Fibroblast of skin of back (primary cell): ENCODE data around the gene TSKU. TPM values are rescaled to one million over a fixed set of nuclear protein-coding genes. Genes with fewer than 3 reads are reported as not detected.

Experiments used
- DNase-seq: peaks from one replicate; pipeline ENCODE4 v3.0.0-alpha.2; 2013
- polyA plus RNA-seq, 2 experiments: library from polyadenylated mRNA; unstranded; fragments of 120-200 nt; gene quantifications; one replicate each; pipeline ENCODE4 v1.2.1, GENCODE V29; 2013; ENCODE audit not compliant: insufficient read length in 2 of 2

TSKU gene, protein sequence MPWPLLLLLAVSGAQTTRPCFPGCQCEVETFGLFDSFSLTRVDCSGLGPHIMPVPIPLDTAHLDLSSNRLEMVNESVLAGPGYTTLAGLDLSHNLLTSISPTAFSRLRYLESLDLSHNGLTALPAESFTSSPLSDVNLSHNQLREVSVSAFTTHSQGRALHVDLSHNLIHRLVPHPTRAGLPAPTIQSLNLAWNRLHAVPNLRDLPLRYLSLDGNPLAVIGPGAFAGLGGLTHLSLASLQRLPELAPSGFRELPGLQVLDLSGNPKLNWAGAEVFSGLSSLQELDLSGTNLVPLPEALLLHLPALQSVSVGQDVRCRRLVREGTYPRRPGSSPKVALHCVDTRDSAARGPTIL
- 34.3 TPM for polyA plus RNA-seq (2013, experiment 1 of 2; ENCODE audit: insufficient read length)
- polyA plus RNA-seq (2013, experiment 2 of 2; ENCODE audit: insufficient read length): 26.4 TPM

DNA sequence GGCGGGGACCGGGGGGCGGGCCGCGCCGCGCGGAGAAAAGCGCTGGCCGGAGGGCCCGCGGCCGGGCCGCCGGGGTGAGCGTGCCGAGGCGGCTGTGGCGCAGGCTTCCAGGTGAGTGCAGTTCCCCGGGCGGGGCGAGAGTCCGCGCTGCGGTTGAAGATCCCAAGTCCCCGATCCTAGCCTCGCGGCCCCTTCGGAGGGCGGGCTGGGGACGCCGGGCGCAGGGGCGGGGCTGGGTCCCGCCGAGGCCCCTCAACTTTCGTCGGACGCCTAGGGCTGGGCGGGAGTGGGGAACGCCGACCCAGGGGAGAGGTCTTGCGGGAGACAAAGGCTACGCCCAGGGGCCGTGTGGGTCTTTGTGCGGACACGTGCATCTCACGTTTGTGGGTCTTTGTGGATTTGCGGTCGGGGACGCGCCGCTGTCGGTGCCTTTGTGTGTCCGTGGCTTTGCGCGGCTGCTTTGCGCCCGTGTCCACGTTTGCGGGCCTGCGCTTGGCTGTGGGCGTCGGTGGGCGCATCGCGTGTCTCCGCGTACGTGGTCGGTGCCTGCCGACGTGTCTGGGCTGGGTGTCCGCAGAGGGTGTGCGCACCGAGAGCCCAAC, at the start of gene TSKU:
TSS of gene TSKU (plus strand) at position 63 of the 602 bp plus-strand sequence. CDS start 12,261 bp downstream, outside the sequence.
- DNase-seq: no peak

DNA sequence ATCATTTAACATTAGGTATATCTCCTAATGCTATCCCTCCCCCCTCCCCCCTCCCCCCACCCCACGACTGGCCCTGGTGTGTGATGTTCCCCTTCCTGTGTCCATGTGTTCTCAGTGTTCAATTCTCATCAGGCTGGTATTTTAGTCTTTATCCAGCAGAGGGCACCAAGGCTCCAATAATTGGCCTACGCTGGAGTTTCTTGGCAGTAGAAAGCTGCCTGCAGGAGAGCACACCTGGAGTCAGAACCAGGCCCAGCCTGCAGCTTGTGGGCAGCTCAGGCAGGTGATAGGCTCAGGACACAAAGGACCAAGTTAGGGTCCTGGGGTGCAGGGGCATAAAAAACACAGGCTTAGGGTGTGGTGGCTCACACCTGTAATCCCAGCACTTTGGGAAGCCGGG, 49.2 kb upstream of the TSKU start:
- peak; percentile 72 for DNase-seq

DNA sequence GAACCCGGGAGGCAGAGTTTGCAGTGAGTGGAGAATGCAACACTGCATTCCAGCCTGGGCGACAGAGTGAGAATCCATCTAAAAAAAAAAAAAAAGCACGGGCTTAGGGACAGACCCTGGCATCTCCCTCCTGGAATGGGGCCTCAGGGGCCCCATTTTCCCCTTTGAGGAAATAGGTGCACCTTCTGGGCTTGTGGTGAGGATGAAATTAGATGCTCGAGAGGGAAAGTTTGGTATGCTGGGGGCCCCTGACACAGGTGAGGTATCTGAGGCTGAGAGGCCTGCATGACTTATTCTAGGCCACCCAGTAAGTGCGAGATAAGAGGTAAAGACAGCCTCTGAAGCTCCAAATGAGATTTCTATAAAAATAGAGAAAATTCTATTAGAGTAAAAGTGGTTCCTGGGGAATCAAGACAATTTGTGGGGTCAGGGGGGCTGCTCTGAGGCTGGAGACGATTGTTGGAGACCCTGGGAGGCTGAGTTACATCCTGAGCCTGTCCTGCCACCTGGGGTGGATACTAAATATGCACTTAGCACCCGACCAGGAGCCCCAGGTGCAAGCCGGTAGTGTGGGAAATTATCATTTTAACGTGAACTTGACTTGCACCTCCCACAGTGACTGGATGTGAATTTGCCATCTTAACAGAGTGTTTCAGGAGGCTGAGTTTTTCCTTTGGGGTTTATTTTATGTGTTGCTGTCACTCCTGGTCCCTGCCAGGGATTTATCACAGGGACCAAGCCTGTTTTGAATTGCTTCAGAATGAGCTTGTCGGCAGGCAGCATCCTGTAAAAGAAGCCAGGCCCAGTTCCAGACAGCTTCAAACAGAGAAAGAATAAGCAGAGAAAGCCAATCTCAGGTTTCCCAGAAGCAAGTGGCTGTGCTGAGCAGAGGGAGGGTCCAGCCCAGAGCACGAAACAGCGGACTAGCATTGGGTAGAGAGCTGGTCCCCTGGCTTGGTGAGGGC, 48.4 kb upstream of the TSKU start:
- no peak for DNase-seq

DNA sequence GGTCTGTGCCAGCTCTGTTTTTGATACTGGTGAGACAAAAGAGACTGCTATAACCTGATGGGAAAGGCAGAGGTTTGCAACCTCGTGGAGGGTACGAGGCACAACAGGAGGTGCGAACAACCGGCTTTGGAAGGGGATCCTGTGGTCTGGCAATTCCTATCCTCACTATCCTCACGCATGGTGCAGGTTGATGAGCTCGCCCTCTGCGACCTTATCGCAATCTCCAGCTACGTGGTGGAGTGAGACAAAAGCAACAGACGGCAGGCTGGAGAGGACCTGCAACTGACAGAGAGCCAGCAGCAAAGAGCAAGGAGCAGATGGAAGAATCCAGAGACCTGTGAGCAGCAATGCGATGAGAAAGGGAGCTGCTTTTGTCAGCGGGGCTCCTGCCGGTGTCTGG, 47.3 kb upstream of the TSKU start:
- no peak for DNase-seq

DNA sequence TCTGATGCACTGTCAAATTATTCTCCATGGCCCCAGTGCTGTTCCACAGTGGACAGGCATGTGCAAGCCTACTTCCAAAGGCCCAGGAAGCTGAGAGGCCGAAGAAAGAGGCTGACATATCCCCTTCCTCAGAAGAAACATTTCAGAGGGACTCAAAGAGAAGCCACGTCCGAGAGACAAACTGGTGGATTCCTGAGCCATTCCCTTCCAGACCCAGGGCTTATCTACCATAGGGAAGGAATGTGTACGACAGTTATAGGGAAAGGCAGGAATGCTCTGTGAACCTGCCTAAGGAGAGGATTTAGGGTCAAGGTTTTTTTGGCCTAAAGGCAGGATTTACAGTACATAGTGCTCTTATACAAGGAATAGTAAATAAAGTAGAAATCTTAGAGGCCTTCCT, 46.9 kb upstream of the TSKU start:
- DNase-seq: no peak

DNA sequence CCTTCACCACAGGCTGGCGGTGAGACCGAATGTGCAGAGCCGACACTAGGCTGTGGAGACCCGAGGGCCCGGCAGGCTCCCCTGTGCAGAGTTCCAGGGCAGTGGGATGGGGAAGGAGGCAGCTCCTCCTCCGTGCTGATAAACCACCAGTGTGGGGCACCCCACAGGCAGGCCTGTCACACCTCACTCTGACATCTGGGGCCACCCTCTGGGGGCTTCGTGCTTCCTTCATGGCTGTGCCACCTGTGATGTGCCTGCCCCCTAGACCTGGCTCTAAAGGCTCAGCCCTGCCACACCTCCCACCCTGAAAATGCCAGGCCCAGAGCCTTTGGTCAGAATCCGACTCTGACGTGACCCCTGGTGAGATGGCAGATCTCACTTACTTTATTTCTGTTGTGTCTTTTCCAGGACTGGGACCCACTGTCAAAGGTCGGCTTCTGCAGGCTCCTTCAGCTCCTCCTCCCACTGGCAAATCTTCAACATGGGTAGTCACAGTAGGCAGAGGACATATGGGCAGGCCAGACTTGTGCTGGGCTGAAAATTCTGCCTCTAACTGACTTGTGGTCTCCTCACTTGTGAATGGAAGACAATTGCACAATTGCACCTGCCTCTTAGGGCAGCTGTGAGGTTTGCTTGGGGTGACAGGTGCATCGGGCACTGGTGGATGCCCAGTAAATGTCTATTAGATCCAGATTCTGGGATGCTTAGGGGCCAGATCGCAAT, 46.2 kb upstream of the TSKU start:
- no peak for DNase-seq

DNA sequence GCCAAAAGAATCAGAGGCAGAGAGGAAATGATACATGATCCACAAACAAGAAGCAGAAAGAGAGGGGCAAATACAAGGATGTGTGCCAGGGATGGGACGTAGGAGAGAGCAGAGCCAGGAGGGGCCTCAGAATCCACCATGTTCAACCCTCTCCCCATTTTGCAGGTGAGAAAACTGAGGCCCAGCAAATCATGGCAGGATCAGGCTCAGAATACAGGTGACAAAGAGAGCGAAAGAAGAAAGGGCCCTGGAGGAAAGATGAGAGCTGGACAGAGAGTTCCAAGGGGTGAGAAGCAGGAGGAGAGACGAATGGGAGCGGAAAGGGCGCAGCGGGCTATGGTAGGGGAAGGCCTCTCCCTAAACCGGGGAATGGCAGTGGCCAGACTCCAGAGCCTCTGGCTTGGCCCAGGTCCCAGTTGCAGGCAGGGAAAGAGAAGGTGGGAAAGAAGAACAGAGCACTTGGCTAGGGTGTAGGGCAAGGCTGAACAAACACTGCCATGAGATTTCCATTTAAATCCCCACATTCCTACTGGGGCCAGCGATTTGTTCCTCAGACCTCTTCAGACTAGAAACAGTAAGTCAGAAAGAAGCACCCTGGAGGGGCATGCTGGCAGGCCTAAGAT, 44.4 kb upstream of the TSKU start:
- no peak for DNase-seq

DNA sequence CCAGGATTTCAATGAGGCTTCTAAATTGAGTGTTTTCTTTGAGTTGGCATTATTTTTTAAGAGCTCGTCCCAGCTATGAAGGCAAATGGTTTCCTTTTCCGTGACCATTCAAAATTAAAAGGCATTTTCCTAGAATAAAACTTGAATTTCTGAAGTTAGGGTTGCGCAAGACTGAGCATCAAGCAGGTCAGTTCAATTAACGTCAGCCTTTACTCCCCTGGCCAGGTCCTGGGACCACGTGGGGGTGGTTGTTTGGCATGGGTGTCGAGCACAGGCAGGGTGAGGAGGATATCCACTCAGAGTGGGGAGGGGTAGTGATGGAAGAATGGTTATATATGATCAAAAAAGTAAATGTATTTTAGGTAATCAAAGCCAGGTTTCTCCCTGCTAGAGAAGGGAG, 43.4 kb upstream of the TSKU start:
- DNase-seq: no peak

DNA sequence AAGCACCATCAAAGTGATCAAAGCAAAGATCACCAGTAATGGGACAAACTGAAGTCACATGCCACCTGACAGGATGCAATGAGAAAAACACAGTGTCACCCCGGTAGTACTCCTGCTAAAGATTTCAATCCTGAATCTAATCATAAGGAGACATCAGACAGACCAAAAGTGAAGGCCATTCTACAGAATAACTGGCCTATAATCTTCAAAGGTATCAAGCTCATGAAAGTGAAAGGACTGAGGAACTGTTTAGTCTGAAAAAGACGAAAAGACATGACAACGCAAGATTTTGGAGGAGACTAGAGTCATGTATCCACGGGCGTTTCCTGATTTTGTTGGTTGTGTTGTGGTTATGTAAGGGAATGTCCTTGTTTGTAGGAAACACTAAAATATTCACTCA, 42.4 kb upstream of the TSKU start:
- DNase-seq: no peak

DNA sequence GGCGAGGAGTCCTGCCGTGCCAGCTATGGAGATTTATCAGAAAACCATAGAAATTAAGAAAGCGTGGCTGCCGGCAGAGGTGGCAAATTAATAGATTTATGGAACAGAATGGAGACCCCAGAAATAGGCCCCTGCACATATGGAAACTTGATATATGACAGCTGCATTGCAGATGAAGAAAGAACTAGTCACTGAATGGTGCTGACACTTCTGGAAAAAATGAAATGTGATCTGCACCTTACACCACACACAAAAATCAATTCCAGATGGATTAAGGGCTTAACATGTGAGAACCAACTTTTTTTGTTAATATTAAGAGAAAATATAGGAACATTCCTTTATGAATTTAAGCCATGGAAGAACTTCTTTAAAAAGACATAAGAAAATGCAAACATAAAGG, 40.3 kb upstream of the TSKU start:
- peak; percentile 28 for DNase-seq

DNA sequence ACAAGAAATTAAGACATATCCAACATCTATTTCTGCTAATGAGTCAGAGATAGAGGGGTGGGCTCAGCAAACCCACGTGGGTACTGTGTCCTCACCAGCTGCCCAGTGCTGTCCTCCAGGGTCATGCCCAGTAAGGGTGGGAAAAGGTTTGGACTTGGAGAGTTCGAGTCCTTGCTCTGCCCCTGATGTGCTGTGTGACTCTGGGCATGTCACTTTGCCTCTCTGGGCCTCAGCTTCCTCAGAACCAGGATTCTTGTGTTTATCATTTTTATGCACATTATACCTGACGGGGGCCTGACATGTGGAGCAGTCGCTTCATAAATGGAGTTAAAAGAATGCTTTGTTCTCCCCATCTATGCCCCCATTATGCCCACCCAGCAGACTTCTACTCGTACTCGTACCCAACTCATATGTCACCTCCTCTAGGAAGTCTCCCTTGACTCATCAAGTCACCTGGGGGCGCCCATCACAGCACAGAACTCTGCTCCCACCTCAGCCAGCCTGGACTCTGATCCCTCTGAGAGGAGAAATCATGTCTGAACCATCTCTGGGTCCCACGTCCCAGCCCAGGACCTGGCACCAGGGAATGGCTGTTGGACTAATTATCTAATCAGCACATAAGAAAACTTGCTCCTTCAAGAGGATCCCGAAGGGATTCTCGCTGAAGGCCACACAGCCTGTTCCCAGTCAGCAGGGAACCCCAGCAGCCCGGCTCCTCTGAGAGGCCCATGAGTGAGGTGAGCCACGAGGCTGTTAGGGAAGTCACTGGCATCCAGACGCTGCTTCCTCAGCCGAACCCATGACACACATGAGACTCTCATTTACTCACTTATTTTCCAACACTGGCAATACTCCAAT, 38.7 kb upstream of the TSKU start:
- peak; percentile 51 for DNase-seq

DNA sequence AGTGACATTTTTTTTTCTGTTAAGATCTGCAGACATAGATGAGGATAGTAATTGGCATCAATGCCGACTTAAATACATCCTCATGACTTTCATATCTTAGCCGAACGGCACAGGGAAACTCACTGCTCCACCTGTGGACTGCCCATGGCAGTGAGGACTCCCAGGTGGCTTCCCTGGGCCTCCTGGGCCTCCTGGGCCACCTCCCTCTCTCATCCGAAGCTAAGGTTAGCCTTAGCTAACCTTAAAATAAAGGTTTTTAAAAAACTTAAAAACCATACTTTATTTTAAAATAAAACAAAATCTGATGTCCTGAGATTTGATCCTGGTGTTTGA, 38.1 kb upstream of the TSKU start:
- no peak for DNase-seq

DNA sequence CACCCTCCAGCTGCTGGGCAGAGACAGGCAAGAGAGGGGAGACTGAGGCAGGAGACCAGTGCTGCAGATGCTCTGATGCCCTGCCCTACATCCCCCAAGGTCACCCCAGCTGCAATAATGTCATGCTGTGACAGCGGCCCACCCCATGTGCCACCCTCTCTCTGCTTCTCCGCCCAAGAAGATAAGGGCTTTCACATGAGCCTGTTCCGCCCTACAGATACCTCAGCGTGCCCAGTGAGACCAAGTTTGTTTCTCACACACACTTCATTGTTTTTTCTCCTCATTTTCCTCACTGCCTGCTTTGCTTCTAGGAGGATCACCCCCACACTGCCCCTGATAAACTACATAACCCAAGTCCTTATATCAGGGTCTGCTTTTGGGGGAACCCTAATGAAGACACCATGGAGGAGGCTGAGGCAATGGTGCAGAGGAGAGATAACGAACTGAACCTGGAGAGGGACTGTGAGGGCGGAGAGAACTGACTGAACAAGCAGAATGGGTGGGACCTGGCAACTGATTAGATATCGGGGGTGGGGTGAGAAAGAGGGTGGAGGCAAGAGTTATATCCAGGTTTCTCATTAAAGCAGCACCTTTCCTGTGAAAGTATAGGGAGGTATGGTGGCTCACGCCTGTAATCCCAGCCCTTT, 37.5 kb upstream of the TSKU start:
- DNase-seq: no peak

DNA sequence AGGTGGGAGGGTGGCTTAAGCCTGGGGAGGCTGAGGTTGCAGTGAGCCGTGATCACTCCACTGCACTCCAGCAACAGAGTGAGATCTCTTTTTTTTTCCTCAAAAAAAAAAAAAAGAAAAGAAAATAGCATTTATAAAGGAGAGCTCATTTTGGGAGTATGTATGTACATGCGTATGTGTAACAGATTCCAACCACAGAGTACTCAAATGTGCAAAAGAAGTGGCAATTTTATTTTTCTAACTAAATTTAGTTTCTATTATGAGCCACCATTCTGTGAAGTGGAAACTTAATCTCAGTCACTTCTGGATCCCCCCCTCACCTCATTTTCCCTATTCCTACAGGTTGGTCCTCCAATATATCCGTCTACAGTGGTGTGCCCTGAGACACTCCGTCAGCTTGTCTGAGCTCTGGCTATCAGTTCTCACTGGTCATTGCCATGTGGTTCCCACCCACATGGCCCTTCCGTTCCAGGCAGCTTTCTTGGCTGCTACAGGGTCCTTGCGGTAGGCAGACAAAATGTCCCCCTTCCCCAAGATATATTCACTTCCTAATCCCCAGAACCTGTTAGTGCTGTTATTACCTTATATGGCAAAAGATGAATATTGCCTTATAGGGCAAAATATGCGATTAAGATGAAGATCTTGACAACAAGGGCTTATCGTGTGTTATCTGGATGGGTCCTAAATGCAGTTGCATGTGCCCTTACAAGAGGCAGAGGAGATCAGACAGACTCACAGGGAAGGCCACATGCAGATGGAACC, 35.8 kb upstream of the TSKU start:
- DNase-seq: no peak

DNA sequence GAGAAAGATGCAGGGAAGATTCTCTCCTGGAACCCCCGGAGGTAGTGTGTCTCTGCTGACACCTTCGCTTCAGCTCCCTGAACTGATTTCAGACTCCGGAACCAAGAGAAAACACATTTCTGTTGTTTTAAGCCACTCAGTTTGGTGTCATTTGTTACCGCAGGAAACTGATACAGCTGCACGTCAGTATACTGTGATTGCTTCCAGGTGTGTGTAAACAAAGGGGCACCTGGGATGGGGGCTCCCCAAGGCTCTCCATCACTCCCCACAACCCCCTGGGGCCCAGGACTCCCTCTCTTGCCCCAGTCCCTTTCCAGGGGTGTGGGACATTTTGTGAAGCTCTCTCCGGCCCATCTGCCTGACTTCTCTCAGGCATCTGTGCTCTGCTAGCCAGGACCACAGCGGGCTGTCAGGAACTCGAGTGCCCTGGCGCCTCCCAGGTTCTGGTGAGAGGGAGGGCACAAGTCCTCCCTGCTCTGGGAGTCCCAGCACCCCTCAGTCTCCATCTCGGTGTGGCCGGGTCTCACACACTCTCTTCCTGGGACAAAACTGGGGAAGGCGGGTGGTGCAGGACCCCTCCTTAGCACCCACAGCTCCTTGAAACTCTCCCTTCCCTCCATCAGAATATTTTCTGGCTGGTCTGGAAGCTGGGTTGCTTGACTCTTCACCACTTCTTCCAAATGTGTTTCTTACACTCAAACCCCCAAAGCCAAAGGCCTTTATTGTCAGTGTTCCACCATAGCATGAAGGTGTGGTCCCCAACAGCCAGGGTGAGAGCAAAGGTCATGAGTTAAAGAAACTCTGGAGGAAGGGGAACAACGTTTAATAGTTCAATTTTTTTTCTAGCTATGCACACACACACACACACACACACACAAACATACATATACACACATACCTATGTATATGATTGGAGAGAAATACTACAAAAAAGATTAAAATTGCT, 35.0 kb upstream of the TSKU start:
- no peak for DNase-seq

DNA sequence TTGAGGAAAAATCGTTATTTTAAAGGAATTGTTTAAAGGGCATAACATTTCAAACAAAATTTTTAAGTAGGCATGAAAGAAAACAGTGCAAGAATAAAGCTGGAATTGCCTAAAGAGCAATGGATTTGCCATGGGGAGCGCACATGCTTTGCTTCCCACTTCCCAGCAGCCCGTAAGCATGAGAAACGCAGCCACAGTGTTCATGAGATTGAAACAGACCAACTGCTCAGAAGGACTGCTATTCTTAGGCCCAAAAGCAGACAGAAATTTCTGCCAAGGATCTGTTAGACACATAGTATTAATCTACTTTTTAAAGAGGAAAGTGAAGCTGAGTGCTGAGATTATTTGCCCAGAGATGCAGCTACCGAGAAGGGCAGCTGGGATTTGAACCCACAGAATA, 34.2 kb upstream of the TSKU start:
- no peak for DNase-seq

DNA sequence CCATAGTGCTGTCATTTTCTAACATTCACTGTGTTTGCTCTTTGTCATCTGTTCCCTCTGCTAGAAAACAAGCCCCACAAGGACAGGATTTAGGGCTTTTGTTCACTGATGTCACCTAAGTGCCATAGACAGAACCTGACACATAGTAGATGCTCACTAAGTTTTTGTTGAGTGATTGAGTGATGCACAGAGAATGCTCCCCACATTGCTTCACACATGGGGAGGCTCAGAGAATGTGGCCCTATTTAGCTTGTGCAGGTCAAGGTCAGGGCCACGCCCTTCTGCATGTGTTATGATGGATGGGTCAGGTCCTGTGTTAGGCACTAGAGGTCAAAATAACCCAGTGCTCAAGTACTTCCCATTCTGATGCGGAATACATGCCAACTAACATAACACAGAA, 33.1 kb upstream of the TSKU start:
- no peak for DNase-seq

DNA sequence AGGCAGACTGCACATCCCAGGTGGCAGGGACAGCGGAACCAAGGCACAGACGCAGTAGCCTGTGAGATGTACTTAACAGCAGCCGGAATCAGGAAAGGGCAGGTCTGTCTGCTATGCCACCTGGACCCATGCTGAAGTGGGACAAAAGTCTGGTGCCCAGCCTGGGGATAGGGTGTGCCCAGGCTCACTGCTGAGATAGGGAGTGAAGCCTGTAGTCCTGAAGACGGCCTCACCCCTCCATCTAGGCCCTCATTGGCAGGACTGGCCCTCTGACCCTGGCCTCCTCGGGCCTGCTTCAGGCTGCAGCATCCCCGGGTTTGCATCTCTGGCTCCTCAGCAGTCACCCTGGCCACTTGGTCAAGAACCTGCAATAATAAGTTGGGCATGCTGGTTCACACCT, 32.4 kb upstream of the TSKU start:
- DNase-seq: no peak
